ENCODE results near the gene NDC80.

GRCh38 chr18:2642771-2643170, 71.4 kb downstream of the NDC80 start:
- TF ChIP-seq CTCF (IDR thresholded peaks at IDR 0.05) (no peak), TCF7L2 (IDR thresholded peaks at IDR 0.05; ENCODE audit: low read depth, low read length) (no peak), POLR2AphosphoS5 (IDR thresholded peaks at IDR 0.05; ENCODE audit: low read depth, low read length) (no peak)

Measured in Panc1 (cell line).